ENCODE data around the gene SLC25A51.

GRCh38 chr9:37951671-37952449 lies 47.9 kb upstream of the SLC25A51 start:
- TF ChIP-seq CTCF (IDR thresholded peaks at IDR 0.05) = no peak
- no peak for TF ChIP-seq POLR2A (IDR thresholded peaks at IDR 0.05)
